Fibroblast of pulmonary artery (primary cell): ENCODE data around the gene TFCP2.

ENCODE experiments used
- DNase-seq: peaks from one replicate; pipeline ENCODE4 v3.0.0-alpha.2; 2010; ENCODE audit warnings: low read depth
- H3K4me3 ChIP-seq: replicated peaks from 2 replicates; pipeline ENCODE4 v1.5.1; 2011; ENCODE audit warnings: low read depth, mild to moderate bottlenecking, control low read depth, low read length, moderate library complexity
- CTCF ChIP-seq: IDR thresholded peaks from 2 replicates; pipeline ENCODE4 v1.5.1; 2011; ENCODE audit warnings: mild to moderate bottlenecking, control low read depth, low read length, inconsistent platforms; ENCODE audit errors: missing control alignments

TFCP2 gene

DNA sequence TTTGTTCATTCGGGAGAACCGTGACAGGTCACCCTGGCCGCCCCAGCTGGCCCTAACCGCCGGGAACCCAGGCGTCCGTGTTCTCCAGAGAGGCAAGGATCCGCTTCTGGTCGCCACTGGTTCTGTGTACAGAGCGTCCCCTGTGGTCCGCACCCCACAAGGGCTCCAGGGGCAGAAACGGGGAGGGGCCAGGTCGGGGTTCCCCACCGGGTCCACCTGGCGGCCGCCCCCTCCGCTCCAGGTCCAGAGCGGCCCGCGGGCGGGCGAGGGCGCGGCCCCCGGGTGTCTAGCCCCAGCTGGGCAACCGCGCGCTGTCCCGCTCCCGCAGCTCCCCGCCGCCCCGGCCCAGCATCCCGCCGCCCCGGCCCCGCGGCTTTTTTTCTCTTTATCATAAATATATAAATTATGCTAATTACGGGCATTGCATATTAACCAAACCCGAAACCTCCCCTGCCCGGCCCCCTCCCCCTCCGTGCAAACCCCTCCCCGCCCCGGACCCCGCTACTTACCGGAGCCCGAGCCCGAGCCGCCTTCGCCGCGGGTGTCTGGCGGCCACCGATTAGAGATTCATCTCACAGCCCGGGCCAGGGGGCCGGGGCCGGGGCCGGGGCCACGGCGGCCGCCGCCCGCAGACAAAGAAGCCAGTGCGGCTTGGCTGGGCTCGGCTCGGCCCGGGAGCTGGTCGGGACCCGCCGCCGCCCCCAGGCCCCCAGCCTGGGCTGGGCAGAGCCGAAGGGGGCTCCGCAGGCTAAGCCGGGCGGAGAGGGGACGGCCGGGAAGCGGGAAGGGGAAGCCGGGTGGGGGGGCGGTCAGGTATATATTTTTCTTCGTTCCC lies 44.4 kb upstream of the TFCP2 start:
- TF ChIP-seq CTCF, result no peak
- DNase-seq, result peak; percentile 15
- peak overlapping the region; percentile 76 for H3K4me3 ChIP-seq

GRCh38 chr12:51216642-51217041 lies 43.7 kb upstream of the TFCP2 start:
- no peak for DNase-seq
- peak overlapping the region; percentile 76 for H3K4me3 ChIP-seq
- TF ChIP-seq CTCF, result no peak

- DNase-seq, result no peak
- TF ChIP-seq CTCF, result no peak
- no peak overlapping the region for H3K4me3 ChIP-seq
These were observed 42.0 kb upstream of the TFCP2 start for GRCh38 chr12:51214895-51215294.

DNA sequence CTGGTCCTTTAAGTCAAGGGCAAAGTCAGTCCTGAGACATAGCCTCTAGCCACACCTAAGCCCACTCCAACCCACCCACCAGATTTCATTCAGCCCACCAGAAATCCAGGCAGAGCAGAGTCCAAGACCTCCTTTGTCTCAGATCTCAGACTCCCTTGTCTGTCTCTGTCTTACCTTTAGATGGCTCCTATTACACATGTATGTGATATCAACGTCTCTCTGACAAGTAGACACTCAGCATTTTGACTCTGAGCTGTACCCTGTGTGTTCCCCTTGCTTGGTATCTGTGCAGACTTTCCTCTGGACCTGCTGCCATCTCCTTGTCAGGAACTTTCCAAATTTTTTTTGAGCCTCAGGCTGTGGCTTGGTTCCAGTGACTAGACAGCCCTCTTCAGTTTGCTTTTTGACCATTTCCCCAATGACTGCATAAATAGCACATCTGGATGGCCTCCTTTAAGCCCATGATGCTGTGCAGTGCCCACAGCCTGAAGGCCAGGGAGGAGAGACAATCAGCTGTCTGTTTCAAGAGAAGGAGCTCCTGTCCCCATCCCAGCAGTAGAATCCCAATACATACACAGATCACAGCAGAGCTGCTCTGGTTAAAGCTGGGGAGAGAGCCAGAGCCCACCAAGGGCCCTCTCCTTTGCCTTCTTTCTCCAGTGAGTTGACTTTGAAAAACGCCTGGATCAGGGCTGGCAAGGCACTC lies 37.9 kb upstream of the TFCP2 start:
- TF ChIP-seq CTCF, result no peak
- DNase-seq, result no peak
- H3K4me3 ChIP-seq, result no peak overlapping the region

DNA sequence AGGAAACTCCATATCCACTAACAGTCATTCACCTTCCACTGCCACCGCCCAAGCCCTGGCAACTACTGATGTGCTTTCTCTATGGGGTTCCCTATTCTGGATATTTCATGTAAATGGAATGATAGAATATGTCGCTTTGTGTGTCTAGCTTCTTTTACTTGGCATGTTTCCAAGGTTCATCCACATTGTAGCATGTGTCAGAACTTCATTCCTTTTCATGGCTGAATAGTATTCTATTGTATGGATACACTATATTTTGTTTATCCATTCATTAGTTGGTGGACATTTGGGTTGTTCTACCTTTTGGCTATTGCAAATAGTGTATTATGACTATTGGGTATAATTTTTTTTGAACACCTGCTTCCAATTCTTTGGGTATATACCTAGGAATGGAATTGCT lies 36.3 kb upstream of the TFCP2 start:
- TF ChIP-seq CTCF, result no peak
- no peak for DNase-seq
- no peak overlapping the region for H3K4me3 ChIP-seq

GRCh38 chr12:51208016-51208660 lies 35.2 kb upstream of the TFCP2 start:
- H3K4me3 ChIP-seq, result no peak overlapping the region
- no peak for TF ChIP-seq CTCF
- no peak for DNase-seq
